SK-N-SH (cell line): ENCODE results near the gene ZCCHC3. TPM values are rescaled to one million over a fixed set of nuclear protein-coding genes. Genes with fewer than 3 reads are reported as not detected.

Experiments
- CTCF ChIA-PET: fragments of 300-600, 350-600 bp; formaldehyde crosslinking; extraction: SDS; loops from one replicate; lab custom pipeline; 2021; lab: Yijun Ruan, JAX
- POLR2A ChIA-PET: fragments of 350-600 bp; sonication (Branson Sonifier 250); formaldehyde crosslinking; extraction: SDS; loops from one replicate; lab custom pipeline; 2020; ENCODE audit warnings: antibody characterized with exemption, inconsistent platforms; lab: Yijun Ruan, JAX
- DNase-seq: peaks from one replicate; pipeline ENCODE4 v3.0.0; 2012
- H2AFZ ChIP-seq: fragments of 200-600 bp; sonication (generic); 2 replicates; pipeline ENCODE4 v1.8.1; 2016; ENCODE audit warnings: antibody characterized with exemption, mild to moderate bottlenecking, low read depth
- H3F3A ChIP-seq: fragments of 200-600 bp; sonication (generic); replicated peaks from 2 replicates; pipeline ENCODE3; 2016; ENCODE audit warnings: antibody characterized with exemption, mild to moderate bottlenecking; ENCODE audit not compliant: insufficient read depth
- H3K27ac ChIP-seq, 2 experiments: fragments of 200-500 bp in 1 of 2; fragments of 200-600 bp in 1 of 2; sonication (Bioruptor generic) in 1 of 2; sonication (generic), shearing (Covaris generic) in 1 of 2; 2 replicates each; pipeline versions ENCODE4 v1.5.1 to v1.6.1; 2014 to 2016; ENCODE audit warnings: low read depth in 2 of 2, inconsistent platforms in 1 of 2, low read length in 1 of 2, mild to moderate bottlenecking in 1 of 2, mixed read lengths in 1 of 2
- H3K27me3 ChIP-seq: fragments of 200-600 bp; sonication (generic), shearing (Covaris generic); 2 replicates; pipeline ENCODE4 v1.6.1; 2016; ENCODE audit warnings: mixed run types; ENCODE audit not compliant: insufficient read depth
- H3K36me3 ChIP-seq, 2 experiments: fragments of 200-500 bp in 1 of 2; fragments of 200-600 bp in 1 of 2; sonication (Bioruptor generic) in 1 of 2; sonication (generic) in 1 of 2; replicated peaks in 1 of 2; 2 replicates each; pipeline versions ENCODE3 to v1.5.1; 2014 to 2016; ENCODE audit warnings: low read length in 1 of 2, mild to moderate bottlenecking in 1 of 2; ENCODE audit not compliant: insufficient read depth in 2 of 2, control insufficient read depth in 1 of 2
- H3K4me1 ChIP-seq, 2 experiments: fragments of 200-500 bp in 1 of 2; fragments of 200-600 bp in 1 of 2; sonication (Bioruptor generic) in 1 of 2; sonication (generic), shearing (Covaris generic) in 1 of 2; 2 replicates each; pipeline versions ENCODE4 v1.5.1 to v1.6.1; 2014 to 2016; ENCODE audit warnings: low read depth in 1 of 2, low read length in 1 of 2, mixed run types in 1 of 2; ENCODE audit not compliant: insufficient read depth in 2 of 2, control insufficient read depth in 1 of 2
- H3K4me2 ChIP-seq: fragments of 200-600 bp; sonication (generic), shearing (Covaris generic); 2 replicates; pipeline ENCODE4 v1.6.1; 2017; ENCODE audit warnings: mixed run types
- H3K4me3 ChIP-seq, 2 experiments: fragments of 200-500 bp in 1 of 2; fragments of 200-600 bp in 1 of 2; sonication (Bioruptor generic) in 1 of 2; sonication (generic), shearing (Covaris generic) in 1 of 2; 2 replicates each; pipeline versions ENCODE4 v1.5.1 to v1.8.1; 2014 to 2016; ENCODE audit warnings: low read depth in 2 of 2, inconsistent platforms in 1 of 2, low read length in 1 of 2, mild to moderate bottlenecking in 1 of 2, mixed read lengths in 1 of 2, moderate library complexity in 1 of 2
- H3K79me2 ChIP-seq: fragments of 200-600 bp; sonication (generic); 2 replicates; pipeline ENCODE4 v1.8.1; 2017; ENCODE audit warnings: mild to moderate bottlenecking; ENCODE audit not compliant: insufficient read depth
- H3K9ac ChIP-seq: fragments of 200-600 bp; sonication (generic); 2 replicates; pipeline ENCODE4 v1.6.1; 2017; ENCODE audit warnings: mixed run types
- H3K9me2 ChIP-seq: fragments of 200-600 bp; sonication (generic); 2 replicates; pipeline ENCODE4 v1.6.1; 2017; ENCODE audit warnings: mixed run types
- H3K9me3 ChIP-seq: fragments of 200-600 bp; sonication (generic); 2 replicates; pipeline ENCODE4 v1.6.1; 2017; ENCODE audit warnings: mixed run types, mild to moderate bottlenecking, moderate library complexity
- H4K20me1 ChIP-seq: fragments of 200-600 bp; sonication (generic); 2 replicates; pipeline ENCODE4 v1.6.1; 2017; ENCODE audit warnings: mild to moderate bottlenecking, mixed run types; ENCODE audit not compliant: insufficient read depth
- CHD2 ChIP-seq: fragments of 150-350 bp; IDR thresholded peaks from 2 replicates; pipeline ENCODE4 v1.6.1; 2018; ENCODE audit warnings: low read length; ENCODE audit not compliant: partially characterized antibody
- CTCF ChIP-seq: fragments of 200-600 bp; sonication (generic); IDR thresholded peaks from 2 replicates; pipeline ENCODE4 v1.6.1; 2017; ENCODE audit warnings: antibody characterized with exemption, mild to moderate bottlenecking, moderate library complexity
- FOXJ3 ChIP-seq: sonication (generic); formaldehyde crosslinking; IDR thresholded peaks from 2 replicates; pipeline ENCODE4 v1.5.1; 2020; ENCODE audit warnings: mild to moderate bottlenecking, missing genetic modification reagents
- FOXM1 ChIP-seq: IDR thresholded peaks from 2 replicates; pipeline ENCODE4 v1.4.0; 2012; ENCODE audit warnings: low read depth, mild to moderate bottlenecking
- IRF3 ChIP-seq: fragments of 150-350 bp; IDR thresholded peaks from 2 replicates; pipeline ENCODE4 v1.6.1; 2016; ENCODE audit warnings: mild to moderate bottlenecking, low read depth, low read length
- MXI1 ChIP-seq: IDR thresholded peaks from 2 replicates; pipeline ENCODE4 v1.6.1; 2012; ENCODE audit warnings: mild to moderate bottlenecking, low read depth, low read length, improper control_type of control experiment
- PBX3 ChIP-seq: IDR thresholded peaks from 2 replicates; pipeline ENCODE4; 2012
- RCOR1 ChIP-seq: fragments of 150-350 bp; IDR thresholded peaks from 2 replicates; pipeline ENCODE4 v1.6.1; 2017; ENCODE audit warnings: antibody characterized with exemption, low read length
- REST ChIP-seq: IDR thresholded peaks from 2 replicates; pipeline ENCODE4 v1.6.1; 2012; ENCODE audit warnings: mild to moderate bottlenecking, low read depth, low read length, moderate library complexity
- RFX5 ChIP-seq: IDR thresholded peaks from 2 replicates; pipeline ENCODE4 v1.6.1; 2012; ENCODE audit warnings: mild to moderate bottlenecking, improper control_type of control experiment, low read length
- SIN3A ChIP-seq: IDR thresholded peaks from 2 replicates; pipeline ENCODE4 v1.6.1; 2012; ENCODE audit warnings: low read depth, mild to moderate bottlenecking, low read length, moderate library complexity, borderline replicate concordance
- TAF1 ChIP-seq: IDR thresholded peaks from 2 replicates; pipeline ENCODE4 v1.6.1; 2012; ENCODE audit warnings: low read depth, mild to moderate bottlenecking, low read length, moderate library complexity, borderline replicate concordance
- TEAD4 ChIP-seq: IDR thresholded peaks from 2 replicates; pipeline ENCODE4 v1.4.0; 2012; ENCODE audit warnings: mild to moderate bottlenecking, borderline replicate concordance; ENCODE audit not compliant: insufficient read depth
- USF1 ChIP-seq: IDR thresholded peaks from 2 replicates; pipeline ENCODE4 v1.4.0; 2012; ENCODE audit warnings: low read depth, borderline replicate concordance
- USF2 ChIP-seq: fragments of 150-350 bp; IDR thresholded peaks from 2 replicates; pipeline ENCODE4 v1.6.1; 2017; ENCODE audit warnings: antibody characterized with exemption, low read length, low read depth, borderline replicate concordance
- YY1 ChIP-seq: IDR thresholded peaks from 2 replicates; pipeline ENCODE4 v1.4.0; 2012; ENCODE audit warnings: low read depth, mild to moderate bottlenecking
- ZBTB33 ChIP-seq: IDR thresholded peaks from 2 replicates; pipeline ENCODE4 v1.4.0; 2012; ENCODE audit warnings: low read depth, borderline replicate concordance
- WGBS: methylation state at CpG from one replicate; pipeline ENCODE4 v1.1.6; 2017; ENCODE audit warnings: low lambda C conversion rate; 5-methylcytosine and 5-hydroxymethylcytosine counted together
- polyA plus RNA-seq, 3 experiments: library from polyadenylated mRNA; depleted of rRNA; stranded (reverse); fragments of >200 nt; gene quantifications; 2 replicates each; pipeline ENCODE4 v1.2.3, GENCODE V29; 2012

The ZCCHC3 gene
- polyA plus RNA-seq (2012; rRNA removed): 9.0 and 9.5 TPM in 2 replicates
- polyA plus RNA-seq (2012; cell fraction: cytosol; rRNA removed): 8.7 and 10.1 TPM in 2 replicates
- 9.4 and 10.3 TPM in 2 replicates for polyA plus RNA-seq (2012; cell fraction: nucleus; rRNA removed)

- ChIA-PET CTCF (interaction anchor here (0.9 to 1.5 kb wide), 4 partner anchors 12 to 56 kb away, joined by 4 to 5 read pairs (median 4); partner anchors contain the start of gene NRSN2), POLR2A (interaction anchor here (1.2 to 4.8 kb wide), 6 partner anchors 11 to 50 kb away, joined by 4 to 29 read pairs (median 6); partner anchors contain the start of genes NRSN2 and SOX12)
- Histone ChIP-seq H3F3A (peaks cover 13% of the 10 kb centered on the region), H3K36me3 (peaks cover 13 to 20% of the 10 kb centered on the region in 2 experiments), H3K27ac (peak within 1 kb of the TSS; percentile 86 to 95), H4K20me1 (peaks cover 16% of the 10 kb centered on the region), H3K79me2 (peaks cover 34% of the 10 kb centered on the region), H3K4me3 (peak within 1 kb of the TSS; percentile 87 to 93), H3K9me3 (no peaks in the 10 kb centered on the region), H3K27me3 (no peaks in the 10 kb centered on the region), H3K9me2 (no peaks in the 10 kb centered on the region), H3K4me2 (peak within 1 kb of the TSS; percentile 93), H2AFZ (peak within 1 kb of the TSS; percentile 86), H3K4me1 (peaks cover 20 to 24% of the 10 kb centered on the region in 2 experiments), H3K9ac (peak within 1 kb of the TSS; percentile 95)
- WGBS: under 1% methylated on average over 64 of the region's 99 CpGs
- peak; percentile 96 for DNase-seq
- 0 out of 2 replicates have a peak, but pooled peaks have one; percentile 57 for TF ChIP-seq USF1
- TF ChIP-seq REST: peak; percentile 60; the same call in 1 of the 2 replicates
- TF ChIP-seq ZBTB33: peak; percentile 81
- TF ChIP-seq IRF3: no peak
- peak; percentile 21; the same call in 1 of the 2 replicates for TF ChIP-seq CTCF
- 0 out of 2 replicates have a peak, but pooled peaks have one; percentile 19 for TF ChIP-seq TEAD4
- peak; percentile 95 for TF ChIP-seq TAF1
- peak; percentile 29; the same call in 1 of the 2 replicates for TF ChIP-seq USF2
- no peak for TF ChIP-seq FOXJ3 (CRISPR knock-in tag)
- peak; percentile 61; the same call in 1 of the 2 replicates for TF ChIP-seq RCOR1
- TF ChIP-seq SIN3A: peak; percentile 91; the same call in 1 of the 2 replicates
- peak; percentile 39; the same call in 1 of the 2 replicates for TF ChIP-seq FOXM1
- peak; percentile 91 for TF ChIP-seq MXI1
- peak; percentile 92 for TF ChIP-seq YY1
- TF ChIP-seq RFX5: peak; percentile 58
- TF ChIP-seq CHD2: peak; percentile 90
- TF ChIP-seq PBX3: peak; percentile 29
These were observed at the start of gene ZCCHC3 for GRCh38 chr20:297098-297924. TSS of gene ZCCHC3 (plus strand) at chr20:297570. CDS start at chr20:297587, 17 bp downstream.
